ENCODE results near the gene ANKRD45.

- TF ChIP-seq CTCF (IDR thresholded peaks at IDR 0.05) (no peak), POLR2A (IDR thresholded peaks at IDR 0.05) (no peak), EP300 (IDR thresholded peaks at IDR 0.05; ENCODE audit: low read depth) (no peak), POLR2AphosphoS5 (IDR thresholded peaks at IDR 0.05) (no peak)
These were observed 99.2 kb downstream of the ANKRD45 start for GRCh38 chr1:173570370-173571007.
